ENCODE results near the gene CBX7.

Gene CBX7
- 64.0 to 121 reads per million in 2 donors for total RNA-seq

DNA sequence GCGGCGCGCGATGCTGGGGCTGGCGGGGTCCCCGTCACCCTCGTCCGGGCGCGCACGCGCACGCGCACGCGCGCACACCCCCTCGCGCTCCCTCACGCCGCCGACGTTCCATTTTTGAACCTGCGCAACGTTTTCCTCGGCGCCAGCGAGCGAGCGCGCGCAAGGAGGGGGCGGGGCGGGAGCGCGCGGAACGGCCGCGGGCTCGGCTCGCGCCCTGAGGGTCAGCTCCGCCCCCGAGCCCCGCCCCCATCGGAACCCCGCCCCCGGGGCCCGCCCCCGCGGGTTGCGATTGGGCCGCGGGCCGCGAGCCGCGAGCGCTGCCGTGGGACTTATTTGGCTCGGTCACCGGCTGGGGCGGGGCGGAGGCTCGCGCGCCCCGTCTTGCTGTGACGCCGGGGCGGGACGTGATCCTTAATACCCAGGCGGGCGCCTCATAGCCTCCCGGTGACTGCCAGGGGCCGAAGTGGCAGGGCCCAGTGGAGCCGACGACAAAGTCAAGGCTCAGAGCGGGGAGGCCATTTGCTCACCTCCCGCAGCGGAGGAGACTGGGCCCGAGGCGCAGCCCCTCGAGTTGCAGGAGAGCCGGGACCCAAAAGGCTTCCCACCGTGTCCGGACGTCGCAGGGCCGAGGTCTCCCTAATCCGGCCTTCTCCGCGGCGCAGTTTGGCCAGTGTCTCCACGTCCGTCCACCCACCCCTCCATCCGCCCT lies at the start of gene CBX7:
Gene CBX7, minus strand, starts transcription at position 170 of the 709 bp plus-strand sequence. CDS start 236 bp downstream, outside the sequence.
- peak; percentile 92 for DNase-seq

DNA sequence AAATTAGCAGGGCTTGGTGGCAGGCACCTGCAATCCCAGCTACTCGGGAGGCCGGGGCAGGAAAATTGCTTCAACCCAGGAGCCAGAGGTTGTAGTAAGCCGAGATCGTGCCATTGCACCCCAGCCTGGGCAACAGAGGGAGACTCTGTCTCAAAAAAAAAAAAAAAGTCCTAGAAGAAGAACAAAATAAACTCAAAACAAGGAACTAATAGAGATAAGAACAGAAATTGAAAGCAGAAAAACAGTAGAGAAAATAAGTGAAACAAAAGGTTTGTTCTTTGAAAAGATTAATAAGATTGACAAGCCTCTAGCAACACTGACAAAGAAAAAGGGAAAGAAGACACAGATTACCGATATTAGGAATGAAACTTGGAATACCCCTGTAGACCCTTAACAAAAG lies 45.1 kb upstream of the CBX7 start:
- no peak for DNase-seq

DNA sequence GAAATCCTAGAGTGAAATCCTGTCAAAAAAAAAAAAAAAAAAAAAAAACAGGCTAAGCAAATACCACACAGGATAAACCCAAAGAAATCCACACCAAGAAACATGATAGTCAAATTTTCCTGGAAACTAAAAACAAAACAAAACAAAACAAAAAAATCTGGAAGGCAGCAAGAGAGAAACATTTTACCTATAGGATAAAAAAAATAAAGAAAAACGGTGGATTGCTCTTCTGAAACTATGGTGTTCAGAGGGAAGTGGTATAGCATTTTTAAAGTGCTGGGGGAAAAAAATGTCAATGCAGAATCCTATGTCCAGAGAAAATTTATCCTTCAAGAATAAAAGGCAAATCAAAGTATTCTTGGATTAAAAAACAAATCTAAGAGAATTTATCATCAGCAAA lies 41.6 kb upstream of the CBX7 start:
- no peak for DNase-seq

GRCh38 chr22:39188809-39189208 lies 36.3 kb upstream of the CBX7 start:
- DNase-seq = no peak

- no peak for DNase-seq
Measured at GRCh38 chr22:39185601-39186012, 33.1 kb upstream of the CBX7 start.

DNA sequence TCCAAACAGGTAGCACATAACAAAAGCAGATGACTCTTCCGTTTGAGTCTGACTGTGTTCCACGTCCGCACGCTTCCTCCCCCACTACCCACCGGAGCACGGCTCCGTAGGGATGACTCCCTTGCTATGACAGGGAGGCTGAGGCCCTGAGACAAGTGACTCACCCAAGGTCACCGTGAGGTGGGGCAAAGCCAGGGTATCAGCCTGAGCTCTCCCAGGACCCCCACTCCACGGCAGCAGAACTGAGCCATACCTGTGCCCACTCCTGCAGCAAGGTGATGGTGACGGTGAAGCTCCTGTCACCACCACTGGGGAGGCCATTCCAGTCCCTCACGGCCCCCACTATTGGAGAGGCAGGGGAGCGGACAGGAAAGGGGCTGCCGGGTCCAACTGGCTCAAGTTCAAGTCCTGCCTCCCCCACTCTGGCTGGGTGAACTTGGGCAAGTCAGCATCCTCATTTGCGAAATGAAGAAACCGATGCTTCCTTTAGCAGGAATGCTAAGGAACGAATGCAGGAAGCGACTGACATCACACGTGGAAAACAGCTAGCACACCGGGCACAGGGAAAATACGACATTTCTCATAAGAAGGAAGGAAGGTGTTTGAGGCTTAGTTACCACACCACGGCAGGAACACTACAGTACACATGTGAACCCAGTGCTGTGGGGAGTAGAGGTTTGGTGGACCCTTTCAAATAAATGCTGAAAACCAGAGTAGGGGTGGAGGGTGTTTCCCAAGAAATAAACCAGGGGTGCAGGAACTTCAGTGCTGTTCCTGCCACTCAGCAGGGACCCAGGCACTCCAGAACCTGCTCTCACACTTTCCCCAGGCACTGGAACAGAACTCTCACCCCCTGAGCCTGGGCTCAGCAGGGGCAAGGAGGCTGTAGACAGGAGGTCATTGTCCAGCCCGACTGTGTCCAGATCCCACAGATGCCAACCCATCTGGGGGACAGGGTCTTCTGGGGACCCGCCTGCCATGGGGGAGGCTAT lies 32.4 kb upstream of the CBX7 start:
- no peak for DNase-seq

- no peak for DNase-seq
Measured at GRCh38 chr22:39183991-39184585, 31.6 kb upstream of the CBX7 start.

DNA sequence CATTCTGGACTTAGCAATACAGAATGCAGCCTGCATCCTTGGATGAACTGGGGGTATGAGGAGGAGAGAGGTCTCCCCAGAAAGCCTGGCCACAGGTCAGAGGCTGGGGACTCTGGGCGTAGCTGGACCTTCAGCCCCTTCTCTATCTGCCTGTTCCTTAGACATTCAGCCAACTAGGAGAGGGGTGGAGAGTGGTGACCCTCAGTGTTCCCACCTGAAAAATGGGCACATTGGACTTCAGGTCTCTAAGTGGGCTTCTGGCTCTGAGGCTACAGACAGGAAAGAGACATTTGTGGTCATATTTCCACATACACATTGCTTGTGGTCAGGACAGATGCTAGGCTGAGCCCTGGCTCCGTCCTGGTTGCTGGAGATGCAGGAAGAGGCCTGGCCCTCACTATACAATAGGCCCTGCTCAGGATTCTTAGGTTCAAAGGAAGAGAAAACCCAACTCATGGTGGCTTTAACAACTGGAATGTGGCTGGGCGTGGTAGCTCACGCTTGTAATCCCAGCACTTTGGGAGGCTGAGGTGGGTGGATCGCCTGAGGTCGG lies 30.1 kb upstream of the CBX7 start:
- no peak for DNase-seq

DNA sequence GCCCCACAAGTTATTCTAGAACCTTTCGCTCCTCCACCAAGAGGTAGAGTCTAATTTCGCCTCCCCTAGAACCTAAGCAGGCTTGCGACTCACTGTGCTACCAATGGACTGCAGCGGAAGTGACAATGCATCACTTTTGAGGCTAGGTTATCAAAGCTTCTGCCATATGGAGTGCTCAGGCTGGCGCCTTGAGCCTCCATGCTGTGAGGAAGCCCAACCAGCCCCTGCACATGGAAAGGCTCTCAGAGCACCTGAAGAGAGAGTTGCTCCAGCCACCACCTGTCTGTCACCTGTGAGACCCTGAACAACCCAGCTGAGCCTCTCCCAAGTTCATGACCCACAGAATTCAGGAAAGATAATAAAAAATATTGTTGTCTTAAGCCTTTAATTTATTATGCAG lies 29.3 kb upstream of the CBX7 start:
- no peak for DNase-seq

DNA sequence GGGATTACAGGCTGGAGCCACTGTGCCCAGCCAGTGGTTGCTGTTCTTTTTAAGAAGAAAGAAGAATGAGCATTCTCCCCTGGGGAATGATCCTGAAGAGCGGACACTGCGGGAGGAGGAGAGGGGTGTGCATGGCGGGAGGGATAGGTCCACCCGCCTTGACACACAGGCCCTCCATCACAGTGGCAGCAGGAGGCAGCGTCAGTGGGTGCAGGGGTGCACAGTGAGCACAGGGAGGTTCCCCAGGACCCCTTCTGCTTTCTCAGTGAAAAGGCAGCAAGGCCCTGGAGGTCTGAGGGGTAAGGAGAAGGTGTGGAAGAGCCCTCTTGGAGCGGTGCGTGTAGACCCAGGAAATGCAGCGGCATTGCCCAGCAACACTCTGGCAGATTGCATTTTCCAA lies 28.9 kb upstream of the CBX7 start:
- no peak for DNase-seq

- DNase-seq = no peak
Measured at GRCh38 chr22:39179841-39180335, 27.4 kb upstream of the CBX7 start.

- no peak for DNase-seq
Measured at GRCh38 chr22:39179401-39179827, 26.9 kb upstream of the CBX7 start.

DNA sequence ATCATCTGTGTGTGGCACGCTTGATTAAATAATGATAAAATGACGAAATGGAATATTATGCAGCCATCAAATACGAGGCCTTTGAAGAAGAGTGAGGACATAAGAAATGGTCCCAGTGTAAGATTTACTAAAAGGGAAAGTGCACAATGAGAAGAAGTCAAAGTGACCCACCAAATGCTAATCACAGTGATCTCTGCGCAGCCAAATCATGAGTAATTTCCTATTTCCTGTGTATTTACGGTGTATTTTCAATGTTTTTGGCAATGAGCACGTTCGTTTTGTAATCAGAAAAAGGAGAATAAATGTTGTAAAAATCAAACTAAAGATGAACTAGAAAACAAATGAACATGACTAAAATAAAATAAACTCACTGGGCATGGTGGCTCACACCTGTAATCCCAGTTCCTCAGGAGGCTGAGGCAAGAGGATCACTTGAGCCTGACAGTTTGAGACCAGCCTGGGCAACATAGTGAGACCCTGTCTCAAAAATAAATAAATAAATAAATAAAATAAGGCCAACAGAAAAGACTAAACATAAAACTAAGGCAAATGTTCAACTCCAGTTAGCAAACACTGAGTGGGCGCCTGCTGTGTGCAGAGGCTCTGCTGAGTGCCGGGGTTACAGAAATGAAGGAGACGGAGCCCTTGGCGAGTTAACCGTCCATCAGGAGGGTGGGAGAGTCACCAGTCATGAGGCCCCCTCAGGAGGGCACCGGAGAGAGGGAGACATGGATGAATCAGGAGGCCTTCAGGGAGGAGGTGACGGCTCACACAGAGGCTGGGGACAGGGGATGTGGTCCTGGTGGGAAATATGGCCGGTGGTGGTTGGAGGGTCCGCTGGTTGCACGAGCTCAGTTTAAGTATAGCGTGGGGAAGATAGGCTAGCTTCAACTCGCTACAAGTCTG lies 26.0 kb upstream of the CBX7 start:
- DNase-seq = no peak

DNA sequence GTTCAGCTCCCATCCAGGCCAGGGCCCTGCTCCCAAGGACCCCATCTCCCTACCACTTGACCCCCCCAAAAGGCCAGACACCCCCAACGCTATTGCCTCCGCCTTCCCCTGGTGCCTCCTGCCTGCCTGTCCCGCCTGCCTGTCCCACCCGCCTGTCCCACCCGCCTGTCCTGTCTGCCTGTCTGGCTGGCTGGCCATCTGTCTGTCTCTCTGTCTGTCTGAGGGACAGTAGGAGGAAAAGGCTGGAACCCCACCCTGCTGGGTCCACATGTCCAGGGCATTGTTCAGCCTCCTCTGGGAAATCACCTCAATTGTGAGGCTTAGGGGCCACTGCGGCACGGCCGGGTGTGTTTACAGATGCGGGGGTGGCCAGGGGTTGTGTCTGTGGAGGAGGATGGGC lies 25.3 kb upstream of the CBX7 start:
- DNase-seq = no peak

GRCh38 chr22:39177456-39177775 lies 24.9 kb upstream of the CBX7 start:
- no peak for DNase-seq

DNA sequence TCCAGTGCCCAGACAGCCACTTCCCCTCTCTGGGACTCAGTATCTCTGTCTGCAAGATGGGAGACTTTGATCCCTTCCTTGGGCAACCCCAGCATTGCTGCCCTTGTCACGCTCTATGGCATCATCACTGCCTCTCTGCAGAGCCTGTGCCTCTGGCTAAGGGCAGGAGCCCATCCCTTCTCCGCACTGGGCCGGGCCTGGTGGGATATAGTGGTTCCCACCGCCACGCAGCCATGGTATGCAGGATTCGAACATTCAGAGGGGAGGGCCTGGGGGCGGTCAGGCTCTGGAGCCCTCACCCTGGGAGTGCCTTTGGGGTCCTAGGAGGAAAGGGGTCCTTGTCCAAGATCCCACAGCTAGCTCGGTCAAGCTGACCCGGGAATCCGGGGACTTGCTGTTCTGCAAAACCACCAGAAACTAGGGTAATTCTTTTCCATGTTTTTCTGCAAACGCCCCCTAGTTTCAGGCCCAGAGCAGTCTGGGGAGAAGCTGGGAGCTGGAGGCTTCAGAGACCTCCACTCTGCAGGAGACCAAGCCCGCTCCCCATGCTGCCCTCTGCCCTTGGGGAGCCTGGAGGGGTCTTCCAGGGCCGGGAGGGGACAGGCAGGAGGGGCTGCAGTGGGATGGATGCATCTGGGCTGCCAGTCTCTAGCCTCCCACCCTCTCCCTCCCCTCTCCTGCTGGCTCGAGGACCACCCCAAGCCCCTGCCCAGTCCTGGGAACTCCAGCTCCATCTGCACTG lies 24.4 kb upstream of the CBX7 start:
- no peak for DNase-seq

DNA sequence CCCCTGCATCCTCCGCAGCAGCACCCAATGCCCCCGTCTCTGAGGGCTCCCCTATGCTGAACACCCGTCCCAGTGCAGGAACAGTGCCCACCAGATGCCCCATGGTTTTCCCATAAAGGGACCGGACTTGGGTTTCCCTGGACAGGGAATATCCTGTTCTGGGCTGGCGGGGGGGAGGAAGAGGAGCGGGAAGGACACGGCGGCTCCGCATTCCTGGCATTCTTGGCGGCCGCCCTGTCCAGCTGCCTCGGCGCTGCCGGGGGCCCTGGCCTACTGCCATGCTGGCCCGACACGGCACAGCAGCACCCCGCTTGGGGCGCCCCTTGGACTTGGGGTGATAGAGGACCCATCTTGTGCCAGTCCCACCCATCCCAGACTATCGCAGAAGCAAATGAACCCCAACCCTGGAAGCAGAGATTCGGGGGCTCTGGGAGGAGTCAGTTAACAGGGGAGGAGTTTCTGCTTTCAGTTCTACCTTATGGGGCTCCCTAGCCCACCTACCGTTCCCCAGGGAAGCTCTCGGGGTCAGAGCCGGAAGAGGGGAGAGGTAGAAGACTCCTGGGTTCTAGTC lies 23.7 kb upstream of the CBX7 start:
- DNase-seq = no peak

GRCh38 chr22:39175353-39176142 lies 23.1 kb upstream of the CBX7 start:
- no peak for DNase-seq

DNA sequence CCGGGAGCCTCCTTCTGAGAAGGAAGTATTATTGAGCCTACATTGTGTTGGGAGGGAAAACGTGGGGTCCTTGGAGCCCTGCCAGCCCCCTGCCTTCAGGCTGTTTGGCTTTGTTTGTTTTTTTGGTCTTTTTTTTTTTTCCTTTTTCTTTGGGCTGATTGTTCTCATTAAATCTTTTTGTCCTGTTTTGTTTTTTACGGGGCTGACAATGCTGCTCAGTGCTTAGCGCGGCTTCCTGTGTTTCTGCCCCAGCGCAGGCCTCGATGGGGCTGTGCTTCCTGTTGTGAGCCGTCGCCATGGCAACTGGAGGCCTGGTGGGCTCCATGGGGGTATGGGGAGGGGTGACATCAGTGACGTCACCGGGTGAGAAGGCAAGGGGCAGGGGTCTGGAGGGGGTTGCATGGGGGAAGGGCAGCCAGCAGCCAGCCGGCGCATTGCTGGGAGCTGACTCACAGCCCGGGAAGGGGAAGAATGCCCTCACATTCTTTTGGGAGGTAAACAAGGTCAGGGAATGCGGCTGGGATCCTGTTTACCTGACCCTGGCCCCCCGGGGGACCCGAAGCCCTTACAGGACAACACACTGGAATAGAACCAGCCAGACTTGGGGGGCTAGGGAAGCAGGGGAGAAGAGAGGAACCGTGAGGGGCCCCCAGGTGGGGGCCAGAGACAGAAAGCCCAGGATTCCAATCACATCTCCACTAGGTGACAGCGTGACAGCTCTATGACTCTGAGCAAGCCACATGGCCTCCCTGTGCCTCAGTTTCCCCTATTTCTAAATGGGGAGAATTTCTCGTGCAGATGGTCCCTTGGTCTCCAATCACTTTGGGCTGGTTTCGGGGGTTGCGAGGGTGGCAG lies 22.2 kb upstream of the CBX7 start:
- peak; percentile 55 for DNase-seq

All from T-helper 9 cell (primary cell).